HG03575 (cell line): ENCODE measurements around the gene EQTN.
"Not testable (repeated sequence)": the region's sequence is repeated elsewhere in the genome, so short reads cannot be mapped to it uniquely, and the experiment has no call there.

Source experiments
- ATAC-seq: cut with Tn5 transposase; IDR thresholded peaks from one replicate; pipeline ENCODE4 v1.9.1; 2021; ENCODE audit not compliant: unreplicated experiment, insufficient number of reproducible peaks, low FRiP score; ENCODE audit errors: extremely low read depth

EQTN gene

DNA sequence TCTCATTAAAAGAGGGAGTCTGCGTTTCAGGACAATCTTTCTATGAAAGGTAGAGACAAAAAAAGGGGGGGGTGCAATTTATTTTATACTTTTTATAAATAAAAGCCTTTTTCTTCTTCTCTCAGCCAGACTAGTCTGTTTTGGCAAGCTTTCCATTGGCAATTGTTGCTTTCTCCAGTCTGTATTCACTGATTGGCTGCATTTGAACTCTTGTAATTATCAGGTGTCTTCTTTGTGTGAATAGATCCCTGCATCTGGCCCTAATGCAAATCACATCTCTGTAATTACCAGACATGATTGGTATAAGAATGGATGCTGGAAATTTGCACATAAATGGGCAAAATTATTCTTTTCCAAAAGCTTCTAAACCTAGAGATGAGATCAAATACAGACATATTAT lies 7.6 kb upstream of the EQTN start:
- ATAC-seq, result no peak

DNA sequence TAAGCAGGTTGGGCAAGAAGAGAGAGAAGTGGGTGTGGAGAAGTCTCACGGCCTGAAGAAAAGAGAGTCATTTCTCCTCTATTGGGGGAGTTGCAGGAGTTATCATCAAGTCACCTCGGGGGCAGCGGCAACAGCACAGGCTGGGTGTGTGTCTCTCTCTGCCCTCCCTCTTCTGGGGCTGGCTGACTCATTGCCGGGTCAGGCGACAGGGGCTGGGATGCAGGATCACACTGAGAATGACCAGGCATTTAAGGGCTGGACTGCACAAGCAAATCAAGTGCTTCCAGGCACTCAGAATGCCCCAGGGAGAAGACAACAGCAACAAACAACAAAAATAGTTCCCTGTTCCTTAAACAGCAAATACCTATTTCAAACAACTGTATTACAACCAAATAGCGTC lies 6.3 kb upstream of the EQTN start:
- no peak for ATAC-seq

DNA sequence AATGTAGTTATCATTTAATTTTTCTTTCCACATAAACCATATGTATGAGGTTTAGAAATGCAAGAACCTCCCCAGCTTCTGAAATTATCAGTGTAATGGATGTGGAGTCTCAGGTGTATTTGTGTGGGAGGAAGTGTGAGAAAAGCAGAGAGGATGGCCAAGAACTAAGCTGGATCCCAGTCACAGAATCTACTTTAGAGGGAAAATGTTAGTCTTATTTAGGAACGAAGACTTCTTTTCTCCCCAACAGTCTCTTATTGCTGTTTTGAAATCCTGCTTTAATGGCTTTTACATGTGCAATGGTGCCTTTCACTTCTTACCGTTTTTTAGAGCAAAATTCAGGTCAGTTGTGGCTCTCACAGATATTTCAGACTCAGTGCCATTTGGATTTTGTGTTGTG lies 3.0 kb downstream of the EQTN start:
- no peak for ATAC-seq

- no peak for ATAC-seq
These were observed 4.1 kb downstream of the EQTN start for GRCh38 chr9:27292659-27293405.

- no peak for ATAC-seq
These were observed 5.7 kb downstream of the EQTN start for GRCh38 chr9:27291292-27291691.

DNA sequence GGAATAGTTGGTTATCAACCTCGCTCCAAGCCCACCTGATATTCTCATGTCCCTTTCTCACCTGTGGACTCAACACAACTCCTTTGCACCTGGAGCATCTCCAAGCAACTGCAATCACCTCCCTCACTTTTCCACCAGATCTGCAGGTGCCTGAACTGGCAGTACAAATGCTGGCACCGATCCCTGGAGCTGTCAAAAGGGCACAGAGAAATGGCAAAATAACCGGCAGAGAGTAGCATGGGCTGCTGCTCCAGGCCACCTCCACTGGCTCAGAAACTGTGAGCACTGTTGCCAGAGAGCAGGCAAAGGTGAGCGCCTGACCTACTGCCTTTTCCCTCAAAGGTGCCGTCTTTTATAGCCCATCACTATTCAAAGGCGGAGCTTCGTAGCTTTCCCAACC lies 14.7 kb downstream of the EQTN start:
- no peak for ATAC-seq

GRCh38 chr9:27280860-27281259 lies 16.1 kb downstream of the EQTN start:
- ATAC-seq, result no peak

- ATAC-seq, result no peak
These were observed 16.7 kb downstream of the EQTN start for GRCh38 chr9:27280249-27280648.

- ATAC-seq, result no peak
These were observed 17.3 kb downstream of the EQTN start for GRCh38 chr9:27279611-27280010.

DNA sequence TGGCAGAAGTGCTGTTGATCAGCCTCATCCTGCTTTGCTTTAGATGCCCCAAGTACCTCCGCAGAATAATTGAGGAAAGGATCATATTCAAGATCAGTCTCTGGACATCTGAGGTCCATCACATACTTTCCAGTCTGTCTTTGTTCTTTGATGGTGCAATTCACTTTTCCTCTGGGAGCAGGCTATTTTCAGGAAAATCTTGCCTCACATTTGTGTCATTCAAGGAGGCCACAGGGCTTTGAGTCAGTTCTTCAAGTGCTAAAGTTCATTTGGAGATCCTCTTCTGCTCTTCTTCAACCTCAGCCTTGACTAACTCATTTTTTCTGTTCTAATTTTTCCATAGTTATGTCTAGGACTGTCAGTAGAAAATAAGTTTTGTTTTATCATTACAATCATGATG lies 18.6 kb downstream of the EQTN start:
- ATAC-seq, result no peak

DNA sequence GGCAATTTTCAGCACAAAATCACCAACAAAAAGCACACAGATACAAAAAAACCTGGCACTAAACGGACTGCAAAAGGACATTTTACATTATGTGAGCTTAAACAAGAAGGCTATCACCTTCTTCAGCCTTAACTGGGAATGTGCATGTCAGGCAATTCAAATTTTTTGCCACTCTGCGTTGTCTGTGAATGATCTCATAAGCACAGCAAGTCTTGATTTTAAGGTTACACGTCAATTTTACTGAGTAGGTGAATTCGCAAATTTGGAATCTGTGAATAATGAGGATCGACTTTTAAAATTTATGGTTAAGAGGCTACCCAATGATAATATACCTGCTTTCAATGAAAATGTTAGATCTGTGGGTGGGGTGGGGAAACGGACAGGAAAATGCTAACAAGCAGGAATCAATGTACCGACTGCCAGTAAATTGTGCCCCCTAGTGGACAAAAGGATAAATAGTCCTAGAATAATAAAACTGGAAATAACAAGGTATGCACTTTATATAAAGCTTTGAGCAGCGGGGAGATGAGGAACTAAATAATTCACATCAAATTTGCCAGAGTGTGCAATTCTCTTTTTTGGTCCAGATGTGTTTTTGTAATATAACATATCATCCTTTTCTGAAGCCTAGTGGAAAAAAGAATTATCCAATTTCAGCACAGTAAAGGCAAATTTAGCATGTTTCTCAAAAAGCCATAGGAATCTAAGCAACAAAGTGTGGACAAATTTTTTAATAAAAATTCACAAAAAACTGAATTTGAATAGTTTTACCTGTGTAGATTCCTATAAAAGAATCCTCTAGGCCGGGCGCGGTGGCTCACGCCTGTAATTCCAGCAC lies 20.5 kb downstream of the EQTN start:
- no peak for ATAC-seq

GRCh38 chr9:27273186-27273585 lies 23.8 kb downstream of the EQTN start:
- no peak for ATAC-seq

GRCh38 chr9:27272103-27272502 lies 24.8 kb downstream of the EQTN start:
- ATAC-seq, result no peak

GRCh38 chr9:27261517-27262211 lies 35.3 kb downstream of the EQTN start:
- no peak for ATAC-seq

DNA sequence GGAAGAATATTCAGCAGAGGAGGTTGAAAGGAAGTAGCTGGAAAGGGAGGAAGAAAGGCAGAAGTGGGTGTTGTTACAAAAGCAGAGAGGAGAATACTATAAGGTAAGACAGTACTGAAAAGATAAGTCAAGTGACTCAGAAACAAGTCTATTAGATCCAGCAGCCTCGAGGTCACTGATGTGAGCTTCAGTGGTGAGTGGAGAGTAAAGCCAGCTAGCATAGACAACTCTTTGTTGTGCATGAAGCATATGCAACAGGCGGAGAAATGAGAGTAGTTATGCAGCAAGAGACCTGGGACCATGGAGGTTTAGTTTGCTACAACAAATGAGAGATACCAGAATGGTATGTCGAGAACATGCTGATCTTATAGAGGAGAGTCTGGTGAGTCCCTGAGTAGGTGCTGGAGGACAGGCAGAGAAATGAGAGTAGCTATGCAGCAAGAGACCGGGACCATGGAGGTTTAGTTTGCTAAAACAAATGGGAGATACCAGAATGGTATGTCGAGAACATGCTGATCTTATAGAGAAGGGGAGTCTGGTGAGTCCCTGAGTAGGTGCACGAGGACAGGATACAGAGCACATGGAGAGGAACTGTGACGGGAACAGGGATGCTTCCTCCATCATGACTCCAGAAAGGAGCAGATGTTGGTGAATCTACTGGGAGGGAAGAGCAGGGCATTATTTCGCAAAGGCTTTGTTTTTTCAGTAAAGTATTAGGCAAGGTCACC lies 36.0 kb downstream of the EQTN start:
- no peak for ATAC-seq

GRCh38 chr9:27258662-27259061 lies 38.3 kb downstream of the EQTN start:
- ATAC-seq, result no peak

DNA sequence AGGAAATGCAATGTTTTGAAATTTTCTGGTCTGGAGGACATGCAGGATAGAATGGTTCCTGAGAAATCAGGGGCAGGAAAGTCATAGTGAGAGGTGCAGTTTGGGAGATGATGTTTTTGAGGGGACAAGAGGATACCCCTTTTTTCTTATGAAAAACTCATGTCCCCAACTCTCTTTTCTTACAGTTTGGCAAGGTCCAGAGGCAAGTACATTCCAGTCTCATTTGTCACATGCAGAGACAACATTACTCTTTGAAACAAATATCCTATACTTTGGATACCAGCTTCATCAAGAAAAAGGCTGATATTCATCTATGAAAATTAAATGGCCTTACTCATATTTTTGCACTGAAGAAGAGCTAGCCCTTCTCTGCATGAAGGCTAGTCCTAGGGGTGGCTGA lies 48.2 kb downstream of the EQTN start:
- ATAC-seq, result no peak

DNA sequence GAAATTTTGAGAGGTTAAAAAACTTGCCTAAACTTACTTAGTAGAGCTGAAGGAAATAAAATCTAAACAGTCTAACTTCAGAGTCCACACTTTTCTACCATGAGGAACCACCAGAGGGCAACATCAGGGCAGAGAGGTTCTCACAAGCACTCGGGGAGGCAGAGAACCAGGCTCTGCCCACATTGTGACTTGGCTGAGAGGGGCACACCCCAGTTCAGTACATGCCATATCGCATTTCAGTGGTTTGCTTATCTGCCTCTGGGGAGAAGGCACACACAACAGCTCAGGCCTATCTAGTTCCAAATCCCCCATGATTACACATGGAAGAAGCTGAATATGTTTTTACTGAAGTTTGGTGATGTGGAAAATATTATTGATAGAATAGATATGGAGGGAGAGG lies 49.2 kb downstream of the EQTN start:
- peak; percentile 73 for ATAC-seq

GRCh38 chr9:27239648-27240047 lies 57.3 kb downstream of the EQTN start:
- not testable (repeated sequence) for ATAC-seq
